ENCODE data around the gene CNNM2. TPM values are rescaled to one million over a fixed set of nuclear protein-coding genes. Genes with fewer than 3 reads are reported as not detected.
A peak's percentile ranks its signal among the peaks of the same experiment; 100 is the strongest.
"Not testable (repeated sequence)": the region's sequence is repeated elsewhere in the genome, so short reads cannot be mapped to it uniquely, and the experiment has no call there.

The CNNM2 gene
- total RNA-seq, 1 experiment from 2014 or later, result 5.5 TPM

DNA sequence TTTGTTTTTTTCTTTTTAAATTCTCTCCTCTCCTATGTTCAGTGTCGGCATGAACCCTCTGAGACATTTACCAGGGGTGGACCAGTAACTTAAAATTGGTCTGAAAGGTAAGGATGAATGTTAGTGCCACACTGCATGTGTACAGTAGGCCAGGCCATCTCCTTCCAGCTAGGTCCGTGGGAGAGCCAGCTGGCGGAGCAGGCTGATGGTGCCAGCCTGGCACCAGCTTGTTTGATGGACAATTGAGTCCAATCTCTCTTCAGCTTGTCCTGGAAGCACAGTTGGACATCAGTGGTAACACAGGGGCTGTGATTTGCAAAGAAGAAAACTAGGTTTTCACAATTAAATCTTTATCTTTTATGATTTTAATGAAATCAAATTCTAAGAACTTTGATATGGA, 136.5 kb downstream of the CNNM2 start:
- no peak for DNase-seq
- Histone ChIP-seq H2AFZ (ENCODE audit: low read length) (no peak overlapping the region), H4K20me1 (ENCODE audit: insufficient read depth, low read depth, low read length) (no peaks in the 10 kb centered on the region), H3K4me3 (ENCODE audit: low read length) (no peak overlapping the region), H3K9ac (ENCODE audit: low read length) (no peak overlapping the region), H3K36me3 (ENCODE audit: insufficient read depth, low read length) (no peaks in the 10 kb centered on the region), H3K27me3 (ENCODE audit: low read length) (no peaks in the 10 kb centered on the region), H3K27ac (ENCODE audit: low read length) (no peak overlapping the region), H3K9me2 (replicated peaks; ENCODE audit: insufficient read depth, low read length) (no peaks in the 10 kb centered on the region), H3K4me2 (ENCODE audit: low read depth, low read length, poor library complexity, severe bottlenecking) (no peak overlapping the region), H3K79me2 (ENCODE audit: low read length) (no peaks in the 10 kb centered on the region), H3K9me3 (ENCODE audit: low read length) (no peaks in the 10 kb centered on the region), H3K4me1 (ENCODE audit: low read length) (no peaks in the 10 kb centered on the region)

DNA sequence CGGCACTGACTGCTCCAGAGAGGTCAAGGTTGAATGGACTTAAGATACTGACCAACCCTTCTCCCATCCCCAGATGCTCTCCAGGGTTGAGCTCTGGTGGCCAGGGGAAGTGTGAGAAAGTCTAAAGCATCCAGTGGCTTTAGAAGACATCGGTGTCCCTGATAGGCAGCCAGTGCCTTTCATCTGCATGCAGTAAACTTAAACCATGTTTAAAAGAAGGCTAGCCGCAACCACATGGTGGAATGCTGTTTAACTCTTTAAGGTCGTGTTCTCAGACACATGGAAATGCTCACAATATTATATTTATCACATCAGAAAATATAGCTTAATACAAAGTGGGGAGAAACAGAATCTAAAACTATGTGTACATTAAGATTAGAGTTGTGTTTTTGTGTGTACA, 137.0 kb downstream of the CNNM2 start:
- Histone ChIP-seq H3K9ac (ENCODE audit: low read length) (no peak overlapping the region), H3K27ac (ENCODE audit: low read length) (no peak overlapping the region), H3K4me1 (ENCODE audit: low read length) (no peaks in the 10 kb centered on the region)

DNA sequence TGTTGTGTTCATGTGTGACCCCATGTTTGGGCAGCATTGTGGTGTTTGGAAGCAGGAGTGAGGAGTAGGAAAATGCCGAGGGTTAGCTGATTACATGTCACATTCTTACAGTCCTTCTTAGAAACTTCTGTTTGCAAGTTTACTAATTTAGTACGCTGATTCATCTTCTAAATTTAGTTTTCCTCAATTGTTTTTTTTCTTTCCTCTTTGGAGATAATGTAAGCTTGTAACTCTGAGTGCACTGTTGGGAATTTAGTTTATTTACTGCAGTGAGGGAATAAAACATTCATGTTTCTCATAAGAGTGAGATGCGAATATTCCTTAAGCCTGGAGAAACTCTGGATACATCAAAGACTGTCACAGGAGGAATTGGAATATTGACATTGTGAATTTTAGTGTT, 139.9 kb downstream of the CNNM2 start:
- H4K20me1 ChIP-seq (ENCODE audit: insufficient read depth, low read depth, low read length), result no peaks in the 10 kb centered on the region
- H3K27ac ChIP-seq (ENCODE audit: low read length), result no peak overlapping the region

More for the DNA sequence above, 137.0 kb downstream of the CNNM2 start:
- no peaks in the 10 kb centered on the region for H4K20me1 ChIP-seq (ENCODE audit: insufficient read depth, low read depth, low read length)
- H2AFZ ChIP-seq (ENCODE audit: low read length), result no peak overlapping the region
- no peak for DNase-seq
- H3K36me3 ChIP-seq (ENCODE audit: insufficient read depth, low read length), result no peaks in the 10 kb centered on the region
- no peaks in the 10 kb centered on the region for H3K79me2 ChIP-seq (ENCODE audit: low read length)
- H3K9me2 ChIP-seq (replicated peaks; ENCODE audit: insufficient read depth, low read length), result no peaks in the 10 kb centered on the region
- no peaks in the 10 kb centered on the region for H3K27me3 ChIP-seq (ENCODE audit: low read length)
- no peak overlapping the region for H3K4me2 ChIP-seq (ENCODE audit: low read depth, low read length, poor library complexity, severe bottlenecking)
- no peak overlapping the region for H3K4me3 ChIP-seq (ENCODE audit: low read length)
- no peaks in the 10 kb centered on the region for H3K9me3 ChIP-seq (ENCODE audit: low read length)

DNA sequence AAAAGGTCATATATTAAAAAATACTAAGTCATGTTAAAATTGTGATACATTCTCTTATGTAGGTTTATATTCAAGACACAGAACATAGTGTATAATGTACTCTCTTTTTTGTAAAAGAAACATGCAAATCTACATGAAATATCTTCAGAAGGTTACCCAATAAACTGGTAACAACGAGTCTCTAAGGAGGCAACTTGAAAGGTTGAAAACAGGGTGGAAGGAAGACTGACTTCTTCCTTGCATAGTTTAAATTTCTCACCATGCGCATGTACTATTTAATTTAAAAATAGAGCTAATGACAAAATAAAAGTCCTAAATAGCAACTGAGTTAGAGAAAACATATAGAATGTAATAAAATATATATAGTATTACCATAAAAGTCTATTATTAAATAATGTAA, 142.5 kb downstream of the CNNM2 start:
- DNase-seq, result no peak
- H3K4me3 ChIP-seq (ENCODE audit: low read length), result no peak overlapping the region
- H3K36me3 ChIP-seq (ENCODE audit: insufficient read depth, low read length), result no peaks in the 10 kb centered on the region
- H3K9me2 ChIP-seq (replicated peaks; ENCODE audit: insufficient read depth, low read length), result no peaks in the 10 kb centered on the region
- H3K27ac ChIP-seq (ENCODE audit: low read length), result no peak overlapping the region
- no peaks in the 10 kb centered on the region for H3K9me3 ChIP-seq (ENCODE audit: low read length)
- no peak overlapping the region for H3K4me2 ChIP-seq (ENCODE audit: low read depth, low read length, poor library complexity, severe bottlenecking)
- H2AFZ ChIP-seq (ENCODE audit: low read length), result no peak overlapping the region
- no peak overlapping the region for H3K9ac ChIP-seq (ENCODE audit: low read length)
- H4K20me1 ChIP-seq (ENCODE audit: insufficient read depth, low read depth, low read length), result no peaks in the 10 kb centered on the region
- H3K79me2 ChIP-seq (ENCODE audit: low read length), result no peaks in the 10 kb centered on the region
- no peaks in the 10 kb centered on the region for H3K27me3 ChIP-seq (ENCODE audit: low read length)
- no peaks in the 10 kb centered on the region for H3K4me1 ChIP-seq (ENCODE audit: low read length)

More for the DNA sequence above, 139.9 kb downstream of the CNNM2 start:
- Histone ChIP-seq H3K4me2 (ENCODE audit: low read depth, low read length, poor library complexity, severe bottlenecking) (no peak overlapping the region), H3K9me2 (replicated peaks; ENCODE audit: insufficient read depth, low read length) (no peaks in the 10 kb centered on the region), H3K9me3 (ENCODE audit: low read length) (no peaks in the 10 kb centered on the region), H2AFZ (ENCODE audit: low read length) (no peak overlapping the region), H3K27me3 (ENCODE audit: low read length) (no peaks in the 10 kb centered on the region), H3K4me3 (ENCODE audit: low read length) (no peak overlapping the region), H3K9ac (ENCODE audit: low read length) (no peak overlapping the region), H3K79me2 (ENCODE audit: low read length) (no peaks in the 10 kb centered on the region), H3K36me3 (ENCODE audit: insufficient read depth, low read length) (no peaks in the 10 kb centered on the region), H3K4me1 (ENCODE audit: low read length) (no peaks in the 10 kb centered on the region)
- DNase-seq, result no peak

DNA sequence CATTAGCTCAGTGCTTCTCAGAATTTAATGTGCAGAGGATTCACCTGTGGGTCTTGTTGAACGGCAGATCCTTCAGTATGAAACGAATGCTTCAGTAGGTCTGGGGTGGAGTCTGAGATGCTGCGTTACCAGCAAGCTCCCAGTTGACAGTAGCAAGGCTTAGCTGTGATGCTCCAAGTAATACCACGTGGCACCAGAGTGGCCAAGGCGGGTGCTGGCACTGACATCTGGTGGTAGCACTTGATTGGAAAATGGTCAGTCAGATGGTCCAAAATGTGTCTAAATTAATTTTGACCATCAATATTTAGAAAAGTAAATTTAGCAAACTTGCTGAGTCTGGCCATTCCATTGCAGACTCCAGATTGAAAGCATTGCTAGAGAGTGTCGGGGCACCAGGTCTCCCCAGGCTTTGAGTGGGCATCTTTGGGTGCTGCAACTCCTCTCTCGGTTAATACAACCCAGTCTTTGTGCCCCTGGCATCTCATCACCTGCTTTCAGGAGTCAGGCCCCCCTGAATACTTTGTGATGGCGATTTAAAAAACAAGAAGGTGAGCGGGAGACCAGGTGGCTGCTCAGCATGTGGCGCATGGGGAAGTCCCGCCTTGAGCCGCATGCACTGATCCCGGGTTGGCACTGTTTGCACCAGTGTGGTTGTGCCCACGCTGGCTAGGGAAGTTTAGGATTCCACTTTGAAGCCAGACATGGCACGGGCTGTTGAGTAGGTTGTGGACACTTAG, 144.9 kb downstream of the CNNM2 start:
- H3K4me2 ChIP-seq (ENCODE audit: low read depth, low read length, poor library complexity, severe bottlenecking), result no peak overlapping the region
- H2AFZ ChIP-seq (ENCODE audit: low read length), result no peak overlapping the region
- H3K9me3 ChIP-seq (ENCODE audit: low read length), result no peaks in the 10 kb centered on the region
- H3K27me3 ChIP-seq (ENCODE audit: low read length), result no peaks in the 10 kb centered on the region
- H3K27ac ChIP-seq (ENCODE audit: low read length), result no peak overlapping the region
- no peaks in the 10 kb centered on the region for H3K9me2 ChIP-seq (replicated peaks; ENCODE audit: insufficient read depth, low read length)
- no peaks in the 10 kb centered on the region for H4K20me1 ChIP-seq (ENCODE audit: insufficient read depth, low read depth, low read length)
- no peaks in the 10 kb centered on the region for H3K36me3 ChIP-seq (ENCODE audit: insufficient read depth, low read length)
- H3K4me3 ChIP-seq (ENCODE audit: low read length), result no peak overlapping the region
- H3K4me1 ChIP-seq (ENCODE audit: low read length), result no peaks in the 10 kb centered on the region
- H3K9ac ChIP-seq (ENCODE audit: low read length), result no peak overlapping the region
- H3K79me2 ChIP-seq (ENCODE audit: low read length), result no peaks in the 10 kb centered on the region
- DNase-seq, result peak; percentile 54

DNA sequence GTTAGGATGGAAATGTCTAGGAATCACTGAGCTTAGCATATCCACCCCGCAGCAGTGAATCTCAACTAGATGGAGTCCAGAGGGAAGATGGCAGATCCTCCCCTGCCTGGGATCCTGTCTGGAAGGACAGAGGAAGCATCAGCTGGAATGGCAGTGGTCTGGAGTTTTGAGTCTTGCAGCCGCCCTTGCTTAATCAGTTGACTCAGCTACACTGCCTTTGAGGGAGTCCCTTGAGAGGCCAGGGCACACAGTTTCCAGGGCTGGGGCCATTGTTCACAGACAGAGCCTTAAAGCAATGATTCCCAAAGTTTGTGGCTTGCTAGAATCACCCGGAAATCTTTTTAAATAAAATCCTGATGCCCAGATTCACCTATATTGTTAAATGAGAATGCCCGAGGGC, 146.9 kb downstream of the CNNM2 start:
- Histone ChIP-seq H3K9ac (ENCODE audit: low read length) (no peak overlapping the region), H2AFZ (ENCODE audit: low read length) (no peak overlapping the region), H3K27ac (ENCODE audit: low read length) (no peak overlapping the region), H3K36me3 (ENCODE audit: insufficient read depth, low read length) (no peaks in the 10 kb centered on the region), H3K79me2 (ENCODE audit: low read length) (no peaks in the 10 kb centered on the region), H3K27me3 (ENCODE audit: low read length) (no peaks in the 10 kb centered on the region), H3K9me3 (ENCODE audit: low read length) (no peaks in the 10 kb centered on the region), H3K4me1 (ENCODE audit: low read length) (peaks cover 11% of the 10 kb centered on the region), H3K4me3 (ENCODE audit: low read length) (no peak overlapping the region), H4K20me1 (ENCODE audit: insufficient read depth, low read depth, low read length) (peaks cover 8% of the 10 kb centered on the region; the same call in 1 of the 2 replicates), H3K9me2 (replicated peaks; ENCODE audit: insufficient read depth, low read length) (no peaks in the 10 kb centered on the region), H3K4me2 (ENCODE audit: low read depth, low read length, poor library complexity, severe bottlenecking) (no peak overlapping the region)
- DNase-seq, result no peak

DNA sequence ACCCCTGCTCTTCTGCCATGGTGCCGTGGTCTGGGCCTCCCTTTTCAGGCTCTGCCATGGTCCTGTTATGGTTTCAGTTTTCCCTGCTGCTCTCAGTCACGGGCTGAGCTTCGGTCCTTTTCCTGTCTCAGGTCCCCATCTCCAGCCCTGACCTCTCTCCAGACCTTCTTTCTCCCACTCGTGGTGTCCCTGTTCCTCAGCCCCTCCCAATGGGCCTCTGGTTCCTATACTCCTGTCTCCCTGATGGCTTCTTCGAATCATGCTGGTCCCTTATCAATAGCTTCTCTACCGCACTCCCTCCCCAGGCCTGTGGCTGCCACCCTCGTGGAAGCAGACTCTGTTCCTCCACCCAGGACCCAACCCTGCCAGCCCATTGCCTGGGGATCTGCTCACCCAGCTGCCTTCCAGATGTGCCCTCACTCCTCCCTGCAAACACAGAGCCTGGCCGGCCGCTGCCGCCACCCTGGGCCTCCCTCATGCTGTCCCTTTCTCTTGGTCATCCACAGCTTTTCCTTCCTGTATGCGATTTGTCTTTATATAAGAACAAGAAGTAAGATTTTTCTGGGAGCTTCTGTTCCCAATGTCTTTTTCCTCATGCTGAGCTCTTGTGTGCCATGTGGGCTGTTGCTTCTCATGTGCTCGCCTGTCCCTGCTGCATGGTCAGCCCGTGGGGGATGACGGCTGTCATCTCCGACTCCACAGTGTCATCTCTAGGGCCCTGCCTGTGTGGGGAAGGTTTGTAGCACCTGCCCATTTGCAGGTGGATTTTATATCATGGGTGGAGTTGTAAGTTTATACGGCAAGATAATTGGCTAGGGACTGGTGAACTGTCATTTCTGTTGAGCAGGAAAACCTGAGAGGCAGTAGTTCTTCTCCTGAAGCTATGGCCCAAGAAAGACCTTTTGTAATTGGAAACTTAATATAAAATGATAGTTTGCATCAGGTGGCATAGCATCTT, 148.3 kb downstream of the CNNM2 start:
- no peak overlapping the region for H3K4me2 ChIP-seq (ENCODE audit: low read depth, low read length, poor library complexity, severe bottlenecking)
- no peak for DNase-seq
- no peak overlapping the region for H3K9ac ChIP-seq (ENCODE audit: low read length)

DNA sequence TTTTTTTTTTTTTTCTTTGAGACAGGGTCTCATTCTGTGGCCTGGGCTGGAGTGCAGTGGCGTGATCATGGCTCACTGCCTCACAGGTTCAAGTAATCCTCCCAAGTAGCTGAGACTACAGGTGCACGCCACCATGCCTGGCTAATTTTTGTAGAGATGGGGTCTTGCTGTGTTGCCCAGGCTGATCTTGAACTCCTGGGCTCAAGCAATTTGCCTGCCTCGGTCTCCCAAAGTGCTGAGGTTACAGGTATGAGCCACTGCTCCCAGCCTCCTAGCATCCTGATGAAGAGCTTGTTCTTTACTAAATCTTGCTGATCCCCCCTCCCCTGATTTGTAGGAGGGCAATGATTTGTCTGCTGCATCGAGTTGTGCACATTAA, 149.0 kb downstream of the CNNM2 start:
- H3K36me3 ChIP-seq (ENCODE audit: insufficient read depth, low read length); H3K4me3 ChIP-seq (ENCODE audit: low read length); H3K9me3 ChIP-seq (ENCODE audit: low read length); H4K20me1 ChIP-seq (ENCODE audit: insufficient read depth, low read depth, low read length); H3K27me3 ChIP-seq (ENCODE audit: low read length); DNase-seq; H3K4me2 ChIP-seq (ENCODE audit: low read depth, low read length, poor library complexity, severe bottlenecking); H3K27ac ChIP-seq (ENCODE audit: low read length); H3K79me2 ChIP-seq (ENCODE audit: low read length); H2AFZ ChIP-seq (ENCODE audit: low read length); H3K9ac ChIP-seq (ENCODE audit: low read length); H3K9me2 ChIP-seq (replicated peaks; ENCODE audit: insufficient read depth, low read length): not testable (repeated sequence)
- peaks cover 14% of the 10 kb centered on the region for H3K4me1 ChIP-seq (ENCODE audit: low read length)

More for the DNA sequence above, 148.3 kb downstream of the CNNM2 start:
- Histone ChIP-seq H3K9me2 (replicated peaks; ENCODE audit: insufficient read depth, low read length) (no peaks in the 10 kb centered on the region), H3K36me3 (ENCODE audit: insufficient read depth, low read length) (no peaks in the 10 kb centered on the region), H2AFZ (ENCODE audit: low read length) (no peak overlapping the region), H3K9me3 (ENCODE audit: low read length) (no peaks in the 10 kb centered on the region), H4K20me1 (ENCODE audit: insufficient read depth, low read depth, low read length) (peaks cover 9% of the 10 kb centered on the region; the same call in 1 of the 2 replicates), H3K27ac (ENCODE audit: low read length) (no peak overlapping the region), H3K4me3 (ENCODE audit: low read length) (no peak overlapping the region), H3K79me2 (ENCODE audit: low read length) (no peaks in the 10 kb centered on the region), H3K27me3 (ENCODE audit: low read length) (no peaks in the 10 kb centered on the region), H3K4me1 (ENCODE audit: low read length) (peaks cover 14% of the 10 kb centered on the region)
